ENCODE data around the gene SH3RF3.

GRCh38 chr2:109316091-109316490 lies 187.1 kb downstream of the SH3RF3 start:
- TF ChIP-seq CTCF (IDR thresholded peaks at IDR 0.05) (no peak), POLR2AphosphoS5 (IDR thresholded peaks at IDR 0.05; ENCODE audit: insufficient read depth in 1 of 2, low read depth in 1 of 2) (no peak)

All from vagina (tissue), 2 donors.